GM23248 (cell line): ENCODE data around the gene WDR91. TPM values are rescaled to one million over a fixed set of nuclear protein-coding genes. Genes with fewer than 3 reads are reported as not detected.

Source experiments
- DNase-seq: peaks from one replicate; pipeline ENCODE4 v3.0.0-alpha.2; 2015
- H2AFZ ChIP-seq: fragments of 200-600 bp; sonication (generic); 2 replicates; pipeline ENCODE4 v1.6.1; 2016; ENCODE audit warnings: antibody characterized with exemption
- H3F3A ChIP-seq: fragments of 200-600 bp; sonication (generic); 2 replicates; pipeline ENCODE4 v1.6.1; 2016; ENCODE audit warnings: mild to moderate bottlenecking, antibody characterized with exemption, mixed run types; ENCODE audit not compliant: insufficient read depth
- H3K27ac ChIP-seq: fragments of 200-600 bp; sonication (generic); 2 replicates; pipeline ENCODE4 v1.5.1; 2016; ENCODE audit warnings: mild to moderate bottlenecking
- H3K27me3 ChIP-seq: fragments of 200-600 bp; sonication (generic); replicated peaks from 2 replicates; pipeline ENCODE4 v1.6.1; 2016; ENCODE audit warnings: mild to moderate bottlenecking; ENCODE audit not compliant: insufficient read depth
- H3K36me3 ChIP-seq: fragments of 200-600 bp; sonication (generic); 2 replicates; pipeline ENCODE4 v1.6.1; 2016; ENCODE audit warnings: low read depth, mild to moderate bottlenecking
- H3K4me1 ChIP-seq: fragments of 200-600 bp; sonication (generic); 2 replicates; pipeline ENCODE4 v1.6.1; 2016; ENCODE audit warnings: mild to moderate bottlenecking; ENCODE audit not compliant: insufficient read depth
- H3K4me2 ChIP-seq: fragments of 200-600 bp; sonication (generic); one replicate; pipeline ENCODE4 v1.6.1; 2016; ENCODE audit warnings: mild to moderate bottlenecking; ENCODE audit not compliant: unreplicated experiment
- H3K4me3 ChIP-seq: fragments of 200-600 bp; sonication (generic); 2 replicates; pipeline ENCODE4 v1.5.1; 2016; ENCODE audit warnings: mild to moderate bottlenecking
- H3K79me2 ChIP-seq: fragments of 200-600 bp; sonication (generic); 2 replicates; pipeline ENCODE4 v1.6.1; 2016; ENCODE audit warnings: mild to moderate bottlenecking; ENCODE audit not compliant: insufficient read depth
- H3K9ac ChIP-seq: fragments of 200-600 bp; sonication (generic); 2 replicates; pipeline ENCODE4 v1.6.1; 2016; ENCODE audit warnings: mild to moderate bottlenecking
- H3K9me2 ChIP-seq: fragments of 200-600 bp; sonication (generic); 2 replicates; pipeline ENCODE4 v1.6.1; 2016; ENCODE audit warnings: mixed run types, mild to moderate bottlenecking, moderate library complexity; ENCODE audit not compliant: insufficient read depth
- H3K9me3 ChIP-seq: fragments of 200-600 bp; sonication (generic); one replicate; pipeline ENCODE4 v1.6.1; 2017; ENCODE audit warnings: low read depth
- H4K20me1 ChIP-seq: fragments of 200-600 bp; sonication (generic); 2 replicates; pipeline ENCODE4 v1.6.0; 2016; ENCODE audit not compliant: insufficient read depth
- EZH2 ChIP-seq: fragments of 200-600 bp; sonication (generic); IDR thresholded peaks from 2 replicates; pipeline ENCODE4 v1.6.1; 2018; ENCODE audit warnings: antibody characterized with exemption, mild to moderate bottlenecking; ENCODE audit not compliant: insufficient read depth, poor library complexity, severe bottlenecking
- EZH2phosphoT487 ChIP-seq: fragments of 200-600 bp; sonication (generic); IDR thresholded peaks from 2 replicates; pipeline ENCODE4 v1.6.1; 2018; ENCODE audit warnings: antibody characterized with exemption, moderate library complexity, mild to moderate bottlenecking, low read depth; ENCODE audit not compliant: insufficient read depth
- WGBS, 2 experiments: methylation state at CpG; one replicate each; pipeline ENCODE4 v1.1.6; 2015 to 2017; ENCODE audit warnings: low lambda C conversion rate in 2 of 2, low coverage in 1 of 2; ENCODE audit errors: missing lambda C conversion rate in 2 of 2; 5-methylcytosine and 5-hydroxymethylcytosine counted together
- in situ Hi-C: fragments of 300-500 bp; cut with MboI; formaldehyde crosslinking; loops from 2 replicates; pipeline ENCODE4 v1.15.0; 2020
- polyA plus RNA-seq: library from polyadenylated mRNA; unstranded; fragments of >200 nt; fragmentation: Nextera tagmentation; extraction: Ambion mirVana; gene quantifications from 2 replicates; pipeline ENCODE4 v1.2.1, GENCODE V29; 2016
- total RNA-seq: library from RNA; depleted of rRNA; stranded (reverse); fragments of >200 nt; shearing (Covaris generic); gene quantifications from 2 replicates; pipeline ENCODE4 v1.2.3, GENCODE V29; 2014

Gene WDR91
- total and polyA plus RNA-seq, 2 experiments from 2014 or later, result 5.4 to 8.3 TPM

- no peaks in the 10 kb centered on the region for H3K79me2 ChIP-seq
- no peak overlapping the region for H3K4me3 ChIP-seq
- DNase-seq, result no peak
- no peak overlapping the region for H2AFZ ChIP-seq
- no peak overlapping the region for H3K27ac ChIP-seq
- H3K4me1 ChIP-seq, result peaks cover 14% of the 10 kb centered on the region; the same call in 1 of the 2 replicates
- no peak overlapping the region for H3K9ac ChIP-seq
- no peak for TF ChIP-seq EZH2phosphoT487
- no peak for TF ChIP-seq EZH2
- H3F3A ChIP-seq, result no peaks in the 10 kb centered on the region
- in situ Hi-C loops, result loop anchor here (25.0 kb wide), 1 partner anchor 528 kb away; no protein-coding TSS in a partner anchor
- 0 out of 2 replicates have a peak, but pooled peaks cover 4% of the 10 kb centered on the region for H3K36me3 ChIP-seq
- no peaks in the 10 kb centered on the region for H3K27me3 ChIP-seq
- no peak overlapping the region for H3K4me2 ChIP-seq
- H3K9me3 ChIP-seq, result no peaks in the 10 kb centered on the region
- H4K20me1 ChIP-seq, result no peaks in the 10 kb centered on the region
- no peaks in the 10 kb centered on the region for H3K9me2 ChIP-seq
These were observed 20.6 kb downstream of the WDR91 start for GRCh38 chr7:135190703-135191102.

GRCh38 chr7:135189961-135190360 lies 21.4 kb downstream of the WDR91 start:
- Histone ChIP-seq H3K4me2 (no peak overlapping the region), H3K79me2 (no peaks in the 10 kb centered on the region), H3K4me1 (peaks cover 14% of the 10 kb centered on the region; the same call in 1 of the 2 replicates), H4K20me1 (no peaks in the 10 kb centered on the region), H3K9ac (no peak overlapping the region), H3K27me3 (no peaks in the 10 kb centered on the region), H3K9me2 (no peaks in the 10 kb centered on the region), H3K27ac (no peak overlapping the region), H3F3A (no peaks in the 10 kb centered on the region), H2AFZ (no peak overlapping the region), H3K36me3 (peaks cover 4% of the 10 kb centered on the region; the same call in 1 of the 2 replicates), H3K9me3 (no peaks in the 10 kb centered on the region), H3K4me3 (no peak overlapping the region)
- no peak for TF ChIP-seq EZH2
- no peak for TF ChIP-seq EZH2phosphoT487
- 69 to 74% methylated on average over 4 of the region's 4 CpGs for WGBS, 2 experiments
- DNase-seq, result peak; percentile 20
- in situ Hi-C loops, result loop anchor here (25.0 kb wide), 1 partner anchor 528 kb away; no protein-coding TSS in a partner anchor

GRCh38 chr7:135189221-135189662 lies 22.1 kb downstream of the WDR91 start:
- H3K36me3 ChIP-seq, result peaks cover 4% of the 10 kb centered on the region; the same call in 1 of the 2 replicates
- in situ Hi-C loops, result loop anchor here (25.0 kb wide), 1 partner anchor 527 kb away; no protein-coding TSS in a partner anchor

GRCh38 chr7:135188298-135188984 lies 22.9 kb downstream of the WDR91 start:
- no peak for TF ChIP-seq EZH2
- no peak for TF ChIP-seq EZH2phosphoT487
- no peak overlapping the region for H3K4me3 ChIP-seq
- no peaks in the 10 kb centered on the region for H3K79me2 ChIP-seq
- H2AFZ ChIP-seq, result no peak overlapping the region
- WGBS, 2 experiments, result 96% methylated on average over 12 of the region's 12 CpGs
- no peaks in the 10 kb centered on the region for H3K9me2 ChIP-seq
- H3K27ac ChIP-seq, result no peak overlapping the region
- H3K4me2 ChIP-seq, result no peak overlapping the region
- H3K4me1 ChIP-seq, result peaks cover 5% of the 10 kb centered on the region; the same call in 1 of the 2 replicates
- H3K9me3 ChIP-seq, result no peaks in the 10 kb centered on the region
- peaks cover 4% of the 10 kb centered on the region; the same call in 1 of the 2 replicates for H3K36me3 ChIP-seq
- in situ Hi-C loops, result loop anchor here (25.0 kb wide), 1 partner anchor 526 kb away; no protein-coding TSS in a partner anchor
- no peaks in the 10 kb centered on the region for H3F3A ChIP-seq
- DNase-seq, result no peak
- no peaks in the 10 kb centered on the region for H4K20me1 ChIP-seq
- no peaks in the 10 kb centered on the region for H3K27me3 ChIP-seq
- H3K9ac ChIP-seq, result no peak overlapping the region

More at GRCh38 chr7:135189221-135189662, 22.1 kb downstream of the WDR91 start:
- Histone ChIP-seq H2AFZ (no peak overlapping the region), H3K27me3 (no peaks in the 10 kb centered on the region), H3F3A (no peaks in the 10 kb centered on the region), H4K20me1 (no peaks in the 10 kb centered on the region), H3K9ac (no peak overlapping the region), H3K79me2 (no peaks in the 10 kb centered on the region), H3K4me1 (peaks cover 10% of the 10 kb centered on the region; the same call in 1 of the 2 replicates), H3K9me2 (no peaks in the 10 kb centered on the region), H3K4me3 (no peak overlapping the region), H3K4me2 (no peak overlapping the region), H3K9me3 (no peaks in the 10 kb centered on the region), H3K27ac (no peak overlapping the region)
- no peak for TF ChIP-seq EZH2phosphoT487
- no peak for TF ChIP-seq EZH2
- 95 to 98% methylated on average over 6 of the region's 6 CpGs for WGBS, 2 experiments
- no peak for DNase-seq
